ENCODE data around the gene TYW1B.

- no peak for TF ChIP-seq CHD1 (IDR thresholded peaks at IDR 0.05; ENCODE audit: low read depth, low read length)
- no peak for TF ChIP-seq POLR2A (IDR thresholded peaks at IDR 0.05; ENCODE audit: low read depth, low read length)
These were observed 123.1 kb downstream of the TYW1B start for GRCh38 chr7:72704894-72705293.

Measured in IMR-90 (cell line).